Dendritic cell treated with granulocyte-macrophage colony-stimulating factor and Interleukin-4, amounts not matched to agents 40 ng/mL and 50 ng/mL, for 4 days (primary cell): ENCODE results near the gene JARID2.

Experiments
- H3K27ac Mint-ChIP-seq: one replicate; pipeline ENCODE4 v1.8.0; 2022; ENCODE audit warnings: mild to moderate bottlenecking, mixed read lengths
- H3K27me3 Mint-ChIP-seq: one replicate; pipeline ENCODE4 v1.8.0; 2022; ENCODE audit warnings: mild to moderate bottlenecking, mixed read lengths
- H3K36me3 Mint-ChIP-seq: one replicate; pipeline ENCODE4 v1.8.0; 2022; ENCODE audit warnings: low read depth, mixed read lengths
- H3K4me1 Mint-ChIP-seq: one replicate; pipeline ENCODE4 v1.8.0; 2022; ENCODE audit warnings: low read depth, mixed read lengths
- H3K4me3 Mint-ChIP-seq: one replicate; pipeline ENCODE4 v1.8.0; 2022; ENCODE audit warnings: mild to moderate bottlenecking, moderate library complexity, mixed read lengths
- H3K9me3 Mint-ChIP-seq: one replicate; pipeline ENCODE4 v1.8.0; 2022; ENCODE audit warnings: mixed read lengths
- intact Hi-C: fragments of 100-400 bp; cut with micrococcal nuclease; formaldehyde crosslinking; loops from one replicate; pipeline ENCODE4 v1.15.0; 2022

Gene JARID2

DNA sequence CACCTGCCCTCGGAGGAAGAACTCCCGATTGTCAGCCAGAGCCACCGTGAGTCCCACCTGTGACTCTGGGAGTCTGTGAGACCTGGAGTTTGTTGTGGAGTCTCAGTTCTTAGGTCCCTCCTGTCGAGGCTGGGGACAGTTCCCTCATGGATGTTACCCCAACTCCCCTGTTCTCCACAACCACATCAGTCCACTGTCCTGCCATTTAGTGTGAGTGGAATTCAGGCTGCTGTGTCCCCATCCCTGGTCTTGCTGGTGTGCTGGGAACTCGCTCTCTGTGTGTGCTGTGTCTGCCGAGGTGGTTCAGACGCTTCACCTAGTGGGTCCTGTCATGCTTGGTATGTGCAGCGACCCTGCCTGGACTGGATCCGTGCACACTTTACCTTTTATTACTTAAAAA is 253.7 kb downstream of the JARID2 start:
- Mint-ChIP-seq H3K27ac (peak overlapping the region; percentile 33), H3K9me3 (no peaks in the 10 kb centered on the region), H3K27me3 (no peaks in the 10 kb centered on the region), H3K4me3 (no peak overlapping the region), H3K36me3 (peaks cover 100% of the 10 kb centered on the region), H3K4me1 (peaks cover 68% of the 10 kb centered on the region)
- intact Hi-C loops = no loop called here

- H3K4me3 Mint-ChIP-seq = no peak overlapping the region
- peaks cover 100% of the 10 kb centered on the region for H3K36me3 Mint-ChIP-seq
- H3K4me1 Mint-ChIP-seq = peaks cover 68% of the 10 kb centered on the region
- no peak overlapping the region for H3K27ac Mint-ChIP-seq
- H3K9me3 Mint-ChIP-seq = no peaks in the 10 kb centered on the region
- no peaks in the 10 kb centered on the region for H3K27me3 Mint-ChIP-seq
- intact Hi-C loops = no loop called here
Measured at GRCh38 chr6:15500078-15500740, 254.3 kb downstream of the JARID2 start.

DNA sequence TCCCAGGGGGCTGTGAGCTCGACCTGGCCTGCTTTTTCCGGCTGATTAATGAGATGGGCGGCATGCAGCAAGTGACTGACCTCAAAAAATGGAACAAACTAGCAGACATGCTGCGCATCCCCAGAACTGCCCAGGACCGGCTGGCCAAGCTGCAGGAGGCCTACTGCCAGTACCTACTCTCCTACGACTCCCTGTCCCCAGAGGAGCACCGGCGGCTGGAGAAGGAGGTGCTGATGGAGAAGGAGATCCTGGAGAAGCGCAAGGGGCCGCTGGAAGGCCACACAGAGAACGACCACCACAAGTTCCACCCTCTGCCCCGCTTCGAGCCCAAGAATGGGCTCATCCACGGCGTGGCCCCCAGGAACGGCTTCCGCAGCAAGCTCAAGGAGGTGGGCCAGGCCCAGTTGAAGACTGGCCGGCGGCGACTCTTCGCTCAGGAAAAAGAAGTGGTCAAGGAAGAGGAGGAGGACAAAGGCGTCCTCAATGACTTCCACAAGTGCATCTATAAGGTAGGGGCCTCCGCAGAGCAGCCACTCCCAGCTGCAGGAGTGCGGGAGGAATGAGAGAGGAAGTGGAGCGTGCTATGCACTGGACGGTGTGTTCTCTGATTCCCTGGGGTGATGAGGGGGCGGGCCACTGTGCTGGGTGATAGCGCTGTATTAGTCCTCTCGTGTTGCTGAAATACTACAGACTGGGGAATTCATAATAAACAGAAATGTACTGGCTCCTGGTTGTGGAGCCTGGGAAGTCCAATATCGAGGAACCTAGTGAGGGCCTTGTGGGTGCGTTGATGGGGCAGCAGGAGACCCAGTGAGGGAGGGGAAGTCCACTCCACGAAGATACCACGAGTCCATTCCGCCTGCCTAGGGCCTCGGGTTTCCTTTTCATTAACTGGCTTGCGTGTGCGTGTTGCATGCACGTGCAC is 255.3 kb downstream of the JARID2 start:
- H3K27ac Mint-ChIP-seq = peak overlapping the region; percentile 12
- H3K4me3 Mint-ChIP-seq = no peak overlapping the region
- intact Hi-C loops = no loop called here
- peaks cover 100% of the 10 kb centered on the region for H3K36me3 Mint-ChIP-seq
- H3K27me3 Mint-ChIP-seq = no peaks in the 10 kb centered on the region
- H3K4me1 Mint-ChIP-seq = peaks cover 63% of the 10 kb centered on the region
- H3K9me3 Mint-ChIP-seq = no peaks in the 10 kb centered on the region

DNA sequence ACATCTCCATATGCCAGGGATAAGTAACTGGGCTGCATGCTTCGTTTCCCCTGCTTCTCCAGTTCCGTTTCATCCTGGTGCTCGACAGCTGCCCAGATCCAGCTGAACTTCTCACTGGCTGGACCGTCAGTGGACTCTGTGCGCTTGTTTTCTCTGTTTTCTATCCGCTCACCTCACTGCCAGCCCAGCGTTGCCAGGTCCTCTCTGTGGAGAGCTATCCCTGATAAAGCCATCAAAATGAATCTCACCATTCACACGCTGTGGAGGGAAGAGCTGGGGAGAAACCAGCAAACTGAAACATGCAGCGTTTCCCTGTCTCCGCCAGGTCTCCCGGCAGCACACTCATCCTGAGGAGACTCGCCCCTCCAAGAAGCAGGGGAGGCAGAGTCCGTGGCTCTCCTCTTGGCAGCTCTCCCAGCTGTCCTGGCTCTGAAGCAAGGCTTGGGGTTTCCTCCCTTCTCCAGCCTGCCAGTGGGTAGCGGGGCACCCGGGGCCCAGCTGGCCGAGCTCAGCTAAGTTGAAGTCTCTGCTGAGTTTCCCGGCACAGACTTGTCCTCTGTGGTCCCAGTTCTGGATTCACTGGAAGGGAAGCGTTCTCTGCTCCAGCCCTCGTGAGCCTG is 256.1 kb downstream of the JARID2 start:
- H3K36me3 Mint-ChIP-seq = peaks cover 100% of the 10 kb centered on the region

GRCh38 chr6:15502446-15503345 is 256.8 kb downstream of the JARID2 start:
- H3K36me3 Mint-ChIP-seq = peaks cover 100% of the 10 kb centered on the region
- H3K9me3 Mint-ChIP-seq = no peaks in the 10 kb centered on the region
- no peaks in the 10 kb centered on the region for H3K27me3 Mint-ChIP-seq
- intact Hi-C loops = no loop called here
- no peak overlapping the region for H3K27ac Mint-ChIP-seq
- no peak overlapping the region for H3K4me3 Mint-ChIP-seq
- peaks cover 72% of the 10 kb centered on the region for H3K4me1 Mint-ChIP-seq

More for the DNA sequence above, 256.1 kb downstream of the JARID2 start:
- H3K4me1 Mint-ChIP-seq = peaks cover 67% of the 10 kb centered on the region
- no peaks in the 10 kb centered on the region for H3K27me3 Mint-ChIP-seq
- intact Hi-C loops = no loop called here
- H3K9me3 Mint-ChIP-seq = no peaks in the 10 kb centered on the region
- H3K27ac Mint-ChIP-seq = no peak overlapping the region
- H3K4me3 Mint-ChIP-seq = no peak overlapping the region

DNA sequence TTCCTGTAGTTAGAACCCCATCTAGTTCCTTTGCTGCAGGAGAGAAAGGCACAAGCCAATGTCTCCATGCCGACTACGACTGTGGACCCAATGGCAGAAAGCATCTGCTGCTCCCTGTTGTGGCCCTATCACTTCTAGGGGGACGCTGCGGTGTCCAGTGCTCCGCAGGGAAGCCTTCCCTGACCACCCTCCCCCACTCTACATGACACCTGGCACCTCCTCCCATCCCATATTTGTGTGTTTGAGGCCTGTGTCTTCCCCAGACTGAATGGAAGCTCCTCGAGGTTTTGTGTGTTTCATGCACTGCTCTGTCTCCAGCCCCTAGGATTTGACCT is 257.4 kb downstream of the JARID2 start:
- H3K27me3 Mint-ChIP-seq = no peaks in the 10 kb centered on the region
- H3K4me3 Mint-ChIP-seq = no peak overlapping the region
- H3K36me3 Mint-ChIP-seq = peaks cover 100% of the 10 kb centered on the region
- H3K27ac Mint-ChIP-seq = no peak overlapping the region
- intact Hi-C loops = no loop called here
- H3K9me3 Mint-ChIP-seq = no peaks in the 10 kb centered on the region
- H3K4me1 Mint-ChIP-seq = peaks cover 72% of the 10 kb centered on the region

DNA sequence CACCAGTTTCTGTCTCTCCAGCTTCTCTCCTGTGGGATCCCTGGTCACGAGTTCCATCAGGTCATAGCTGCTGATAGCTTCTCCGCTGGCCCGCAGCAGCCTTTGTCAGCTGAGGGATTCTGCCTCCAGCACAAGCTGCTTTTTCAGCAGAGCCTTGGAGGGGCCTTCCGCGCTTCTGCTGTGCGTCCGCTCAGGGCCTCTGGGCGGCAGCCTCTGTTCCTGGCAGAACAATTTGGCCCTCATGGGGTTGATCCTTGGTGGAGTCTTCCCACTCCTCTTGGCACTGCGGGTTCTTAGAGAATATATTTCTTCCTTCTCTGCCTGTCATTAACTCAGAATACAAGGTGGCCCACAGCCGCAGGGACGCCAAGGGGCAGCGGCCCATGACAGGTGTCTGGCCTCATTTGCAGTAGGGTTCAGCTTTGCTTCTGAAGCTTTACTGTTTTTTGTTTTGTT is 258.2 kb downstream of the JARID2 start:
- Mint-ChIP-seq H3K4me3 (no peak overlapping the region), H3K27me3 (no peaks in the 10 kb centered on the region), H3K4me1 (peaks cover 73% of the 10 kb centered on the region), H3K36me3 (peaks cover 100% of the 10 kb centered on the region), H3K9me3 (no peaks in the 10 kb centered on the region), H3K27ac (peak overlapping the region; percentile 28)
- intact Hi-C loops = no loop called here

GRCh38 chr6:15504581-15505350 is 258.9 kb downstream of the JARID2 start:
- no peak overlapping the region for H3K4me3 Mint-ChIP-seq
- intact Hi-C loops = no loop called here
- H3K27me3 Mint-ChIP-seq = no peaks in the 10 kb centered on the region
- H3K4me1 Mint-ChIP-seq = peaks cover 74% of the 10 kb centered on the region
- H3K27ac Mint-ChIP-seq = peak overlapping the region; percentile 28
- peaks cover 100% of the 10 kb centered on the region for H3K36me3 Mint-ChIP-seq
- no peaks in the 10 kb centered on the region for H3K9me3 Mint-ChIP-seq

DNA sequence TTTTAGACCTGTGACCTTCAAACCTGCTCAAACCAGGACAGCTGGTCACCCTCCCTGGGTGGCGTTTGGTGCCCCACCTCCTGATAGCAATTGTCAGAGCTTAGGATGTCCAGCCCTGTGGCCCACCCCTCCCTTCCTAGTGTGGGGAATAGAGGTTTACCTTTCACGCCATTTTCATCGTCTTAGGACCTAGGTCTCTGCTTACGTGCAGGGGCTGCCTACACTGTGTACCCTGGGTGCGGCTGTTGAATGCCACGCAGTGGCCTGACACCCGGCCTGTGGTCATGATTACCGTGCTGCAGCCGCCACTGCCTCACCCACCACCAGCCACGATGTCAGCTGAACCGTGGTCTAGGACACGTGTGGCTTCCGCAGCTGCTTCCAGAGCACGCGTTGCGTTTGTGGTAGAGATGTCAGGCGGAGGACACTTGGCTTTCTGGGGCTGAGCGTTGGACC is 259.6 kb downstream of the JARID2 start:
- Mint-ChIP-seq H3K4me1 (peaks cover 74% of the 10 kb centered on the region), H3K27me3 (no peaks in the 10 kb centered on the region), H3K4me3 (no peak overlapping the region), H3K36me3 (peaks cover 100% of the 10 kb centered on the region), H3K9me3 (no peaks in the 10 kb centered on the region), H3K27ac (no peak overlapping the region)
- intact Hi-C loops = no loop called here

DNA sequence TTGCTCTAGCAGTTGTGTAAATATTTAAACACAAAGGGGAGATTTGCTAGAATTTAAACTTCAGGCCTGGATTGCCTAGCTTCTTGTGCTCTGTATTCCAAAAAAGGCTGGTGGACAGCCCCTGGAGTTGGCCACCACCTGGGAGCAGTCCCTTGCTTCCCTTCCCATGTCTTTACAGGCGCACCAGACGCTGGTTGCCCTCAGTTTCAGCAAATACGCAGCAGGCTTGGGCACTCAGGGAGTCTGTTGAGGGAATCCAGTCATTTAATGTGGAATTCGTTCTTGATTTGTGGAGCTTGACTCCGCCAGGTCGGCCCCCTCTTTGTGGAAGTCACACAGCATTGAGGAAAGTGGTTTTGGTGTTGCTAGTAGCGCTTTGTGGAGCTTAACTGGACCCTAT is 260.2 kb downstream of the JARID2 start:
- no peaks in the 10 kb centered on the region for H3K9me3 Mint-ChIP-seq
- peaks cover 100% of the 10 kb centered on the region for H3K36me3 Mint-ChIP-seq
- intact Hi-C loops = no loop called here
- peaks cover 74% of the 10 kb centered on the region for H3K4me1 Mint-ChIP-seq
- H3K27ac Mint-ChIP-seq = no peak overlapping the region
- H3K4me3 Mint-ChIP-seq = no peak overlapping the region
- no peaks in the 10 kb centered on the region for H3K27me3 Mint-ChIP-seq

DNA sequence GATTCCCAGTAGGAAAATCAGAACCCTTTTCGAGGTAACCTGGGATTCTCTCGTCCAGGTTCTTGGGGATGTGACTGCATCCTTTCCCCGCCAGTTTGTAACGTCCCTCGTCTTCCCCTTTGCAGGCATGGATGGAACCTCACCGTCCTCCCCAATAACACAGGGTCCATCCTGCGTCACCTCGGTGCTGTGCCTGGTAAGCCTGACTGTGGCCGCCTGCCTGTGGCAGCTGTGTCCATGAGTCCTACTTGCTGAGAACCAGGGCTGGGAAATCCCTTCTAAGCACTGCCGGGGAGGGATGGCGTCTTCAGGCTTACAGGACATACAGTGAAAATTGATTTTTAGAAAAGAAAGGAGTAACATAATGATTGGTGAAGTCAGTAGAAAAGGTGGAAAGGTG is 261.4 kb downstream of the JARID2 start:
- peaks cover 100% of the 10 kb centered on the region for H3K36me3 Mint-ChIP-seq
- H3K27ac Mint-ChIP-seq = peak overlapping the region; percentile 76
- H3K27me3 Mint-ChIP-seq = no peaks in the 10 kb centered on the region
- H3K4me3 Mint-ChIP-seq = no peak overlapping the region
- H3K4me1 Mint-ChIP-seq = peaks cover 74% of the 10 kb centered on the region
- no peaks in the 10 kb centered on the region for H3K9me3 Mint-ChIP-seq
- intact Hi-C loops = no loop called here

DNA sequence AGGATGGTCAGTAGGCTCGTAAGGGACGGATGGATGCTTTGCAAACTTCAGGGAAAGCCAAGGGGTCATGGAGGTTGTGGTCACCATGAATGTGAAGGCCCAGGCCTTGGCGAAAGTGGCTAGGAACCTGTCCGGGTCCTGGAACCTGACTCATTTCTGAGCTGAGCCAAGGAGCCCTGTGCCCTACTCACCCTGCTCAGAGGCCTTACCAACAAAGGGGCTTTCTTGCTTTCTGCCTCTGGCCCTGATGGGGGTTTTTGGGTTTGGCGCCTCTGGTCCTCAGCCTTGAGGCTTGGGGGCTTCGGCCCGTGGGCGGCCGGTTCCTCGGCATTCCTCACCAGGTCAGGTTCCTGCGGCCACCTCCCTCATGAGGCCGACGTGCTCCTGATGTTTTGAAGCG is 261.9 kb downstream of the JARID2 start:
- peak overlapping the region; percentile 76 for H3K27ac Mint-ChIP-seq
- H3K27me3 Mint-ChIP-seq = no peaks in the 10 kb centered on the region
- intact Hi-C loops = no loop called here
- H3K4me1 Mint-ChIP-seq = peaks cover 80% of the 10 kb centered on the region
- H3K36me3 Mint-ChIP-seq = peaks cover 100% of the 10 kb centered on the region
- no peaks in the 10 kb centered on the region for H3K9me3 Mint-ChIP-seq
- H3K4me3 Mint-ChIP-seq = no peak overlapping the region

DNA sequence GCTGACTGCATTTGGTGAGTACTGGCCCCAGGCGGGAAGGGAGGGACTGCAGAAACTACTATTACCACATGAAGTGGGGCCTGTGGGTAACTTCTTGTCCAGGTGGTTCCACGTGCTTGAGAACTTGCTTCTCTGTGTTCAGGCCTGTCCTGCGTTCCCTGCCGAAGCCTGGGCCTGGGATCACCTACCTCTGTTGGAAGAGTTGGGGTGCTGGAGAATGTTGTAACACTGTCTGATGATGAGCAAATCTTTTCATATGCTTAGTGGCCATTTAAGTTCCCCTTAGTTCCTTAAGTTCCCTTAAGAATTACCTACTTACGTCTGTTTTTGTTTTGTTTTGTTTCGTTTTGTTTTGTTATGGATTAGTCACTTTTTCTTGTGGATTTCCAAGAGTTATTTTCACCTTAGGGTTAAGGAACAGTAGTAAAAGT is 262.6 kb downstream of the JARID2 start:
- Mint-ChIP-seq H3K4me3 (peak overlapping the region; percentile 35), H3K27ac (peak overlapping the region; percentile 76), H3K9me3 (no peaks in the 10 kb centered on the region), H3K4me1 (peaks cover 85% of the 10 kb centered on the region), H3K36me3 (peaks cover 100% of the 10 kb centered on the region), H3K27me3 (no peaks in the 10 kb centered on the region)
- intact Hi-C loops = no loop called here
